ENCODE data around the gene DIAPH2. TPM values are rescaled to one million over a fixed set of nuclear protein-coding genes. Genes with fewer than 3 reads are reported as not detected.

The DIAPH2 gene
- total RNA-seq, 5 donors from 2014 or later (not counting 1 experiment from before 2014, with no cell fraction given) = 8.4 to 15.3 (median 10.8) TPM

DNA sequence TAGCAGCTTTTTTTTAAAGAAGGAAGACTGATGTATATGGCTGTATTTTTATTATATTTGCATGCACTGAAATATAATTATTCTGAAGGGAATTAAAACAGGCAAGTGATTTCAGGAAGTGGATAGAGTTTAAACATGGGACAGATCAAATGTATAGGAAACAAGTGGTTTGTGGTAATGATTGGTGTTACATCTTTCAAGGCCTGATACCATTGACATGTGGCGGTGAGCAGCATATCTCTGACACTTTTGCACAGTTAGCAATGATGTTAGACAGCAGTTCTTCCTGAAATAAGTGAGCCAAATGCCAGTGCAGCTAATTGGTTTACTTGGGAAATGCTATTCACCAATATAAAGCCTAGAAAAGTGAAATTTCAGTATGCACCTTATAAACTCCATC, 471.2 kb downstream of the DIAPH2 start:
- peak in 1 of 35 experiments; percentile 1 for DNase-seq
- H3K9me3 Mint-ChIP-seq = no peaks in the 10 kb centered on the region
- no peak overlapping the region for H3K27ac Mint-ChIP-seq
- peaks cover 3% of the 10 kb centered on the region for H3K36me3 Mint-ChIP-seq
- no peaks in the 10 kb centered on the region for H3K27me3 Mint-ChIP-seq
- Histone ChIP-seq H3K27ac (ENCODE audit: low read length) (no peak overlapping the region), H3K4me1 (ENCODE audit: control insufficient read depth in 1 of 2, extremely low read depth in 1 of 2, insufficient read depth in 2 of 2, low read length in 2 of 2) (peaks cover 0 to 4% of the 10 kb centered on the region in 2 experiments), H3K27me3 (replicated peaks in 1 of 2; ENCODE audit: control insufficient read depth in 2 of 2, extremely low read depth in 1 of 2, insufficient read depth in 2 of 2, low read length in 1 of 2) (no peaks in the 10 kb centered on the region), H3K36me3 (ENCODE audit: control insufficient read depth in 2 of 2, extremely low read depth in 1 of 2, insufficient read depth in 1 of 2, low read length in 1 of 2) (no peaks in the 10 kb centered on the region), H3K4me3 (ENCODE audit: control insufficient read depth in 1 of 2, extremely low read depth in 1 of 2, low read length in 1 of 2) (no peak overlapping the region), H3K9me3 (no peaks in the 10 kb centered on the region)
- WGBS (ENCODE audit: insufficient coverage) = no CpG with 5 or more reads among the region's 1 CpG
- no peak overlapping the region for H3K4me3 Mint-ChIP-seq
- no peak for ATAC-seq (replicated peaks in 1 of 4)
- ChIA-PET CTCF (no interaction called here), POLR2A (no interaction called here)
- peaks cover 0 to 18% (median 3%) of the 10 kb centered on the region in 3 donors for H3K4me1 Mint-ChIP-seq

- H3K36me3 ChIP-seq (ENCODE audit: control insufficient read depth in 2 of 2, extremely low read depth in 1 of 2, insufficient read depth in 1 of 2, low read length in 1 of 2) = no peaks in the 10 kb centered on the region
- no peak overlapping the region for H3K27ac Mint-ChIP-seq
- no peaks in the 10 kb centered on the region for H3K36me3 Mint-ChIP-seq
- no CpG with 5 or more reads among the region's 4 CpGs for WGBS (ENCODE audit: insufficient coverage)
- no peak for DNase-seq
- H3K27me3 Mint-ChIP-seq = no peaks in the 10 kb centered on the region
- H3K4me3 ChIP-seq (ENCODE audit: control insufficient read depth in 1 of 2, extremely low read depth in 1 of 2, low read length in 1 of 2) = no peak overlapping the region
- H3K4me3 Mint-ChIP-seq = no peak overlapping the region
- ChIA-PET CTCF (no interaction called here), POLR2A (no interaction called here)
- H3K4me1 ChIP-seq (ENCODE audit: control insufficient read depth in 1 of 2, extremely low read depth in 1 of 2, insufficient read depth in 2 of 2, low read length in 2 of 2) = peaks cover 0 to 4% of the 10 kb centered on the region in 2 experiments
- peaks cover 0 to 18% (median 3%) of the 10 kb centered on the region in 3 donors for H3K4me1 Mint-ChIP-seq
- no peaks in the 10 kb centered on the region for H3K9me3 Mint-ChIP-seq
- no peaks in the 10 kb centered on the region for H3K27me3 ChIP-seq (replicated peaks in 1 of 2; ENCODE audit: control insufficient read depth in 2 of 2, extremely low read depth in 1 of 2, insufficient read depth in 2 of 2, low read length in 1 of 2)
- no peaks in the 10 kb centered on the region for H3K9me3 ChIP-seq
- H3K27ac ChIP-seq (ENCODE audit: low read length) = no peak overlapping the region
- no peak for ATAC-seq (replicated peaks in 1 of 4)
These were observed 473.6 kb downstream of the DIAPH2 start for GRCh38 chrX:97158269-97158668.

GRCh38 chrX:97159916-97160800, 475.5 kb downstream of the DIAPH2 start:
- Histone ChIP-seq H3K27ac (ENCODE audit: low read length) (no peak overlapping the region), H3K27me3 (replicated peaks in 1 of 2; ENCODE audit: control insufficient read depth in 2 of 2, extremely low read depth in 1 of 2, insufficient read depth in 2 of 2, low read length in 1 of 2) (no peaks in the 10 kb centered on the region), H3K9me3 (no peaks in the 10 kb centered on the region), H3K4me3 (ENCODE audit: control insufficient read depth in 1 of 2, extremely low read depth in 1 of 2, low read length in 1 of 2) (no peak overlapping the region), H3K4me1 (ENCODE audit: control insufficient read depth in 1 of 2, extremely low read depth in 1 of 2, insufficient read depth in 2 of 2, low read length in 2 of 2) (peaks cover 0 to 4% of the 10 kb centered on the region in 2 experiments), H3K36me3 (ENCODE audit: control insufficient read depth in 2 of 2, extremely low read depth in 1 of 2, insufficient read depth in 1 of 2, low read length in 1 of 2) (no peaks in the 10 kb centered on the region)
- H3K36me3 Mint-ChIP-seq = peaks cover 14% of the 10 kb centered on the region
- no peak overlapping the region for H3K27ac Mint-ChIP-seq
- H3K4me3 Mint-ChIP-seq = no peak overlapping the region
- 100% methylated on average over 1 of the region's 7 CpGs for WGBS (ENCODE audit: insufficient coverage)
- POLR2A ChIA-PET = no interaction called here
- peaks cover 0 to 15% (median 3%) of the 10 kb centered on the region in 3 donors for H3K4me1 Mint-ChIP-seq
- CTCF ChIA-PET = no interaction called here
- H3K9me3 Mint-ChIP-seq = no peaks in the 10 kb centered on the region
- DNase-seq (no peak), ATAC-seq (replicated peaks in 1 of 4) (no peak)
- no peaks in the 10 kb centered on the region for H3K27me3 Mint-ChIP-seq

- peaks cover 14% of the 10 kb centered on the region for H3K36me3 Mint-ChIP-seq
- H3K27ac Mint-ChIP-seq = no peak overlapping the region
- CTCF ChIA-PET = no interaction called here
- peaks cover 0 to 2% (median 2%) of the 10 kb centered on the region in 3 donors for H3K4me1 Mint-ChIP-seq
- Histone ChIP-seq H3K27me3 (replicated peaks in 1 of 2; ENCODE audit: control insufficient read depth in 2 of 2, extremely low read depth in 1 of 2, insufficient read depth in 2 of 2, low read length in 1 of 2) (no peaks in the 10 kb centered on the region), H3K4me3 (ENCODE audit: control insufficient read depth in 1 of 2, extremely low read depth in 1 of 2, low read length in 1 of 2) (no peak overlapping the region), H3K9me3 (no peaks in the 10 kb centered on the region), H3K27ac (ENCODE audit: low read length) (no peak overlapping the region), H3K36me3 (ENCODE audit: control insufficient read depth in 2 of 2, extremely low read depth in 1 of 2, insufficient read depth in 1 of 2, low read length in 1 of 2) (no peaks in the 10 kb centered on the region), H3K4me1 (ENCODE audit: control insufficient read depth in 1 of 2, extremely low read depth in 1 of 2, insufficient read depth in 2 of 2, low read length in 2 of 2) (no peaks in the 10 kb centered on the region)
- H3K9me3 Mint-ChIP-seq = no peaks in the 10 kb centered on the region
- ATAC-seq (replicated peaks in 1 of 4) = no peak
- POLR2A ChIA-PET = no interaction called here
- DNase-seq = no peak
- no CpG with 5 or more reads among the region's 1 CpG for WGBS (ENCODE audit: insufficient coverage)
- no peaks in the 10 kb centered on the region for H3K27me3 Mint-ChIP-seq
- no peak overlapping the region for H3K4me3 Mint-ChIP-seq
These were observed 482.7 kb downstream of the DIAPH2 start for GRCh38 chrX:97167333-97167732.

- ATAC-seq (replicated peaks in 1 of 4) (no peak), DNase-seq (no peak)
- H3K4me3 Mint-ChIP-seq = no peak overlapping the region
- H3K27ac Mint-ChIP-seq = no peak overlapping the region
- WGBS (ENCODE audit: insufficient coverage) = no CpG with 5 or more reads among the region's 2 CpGs
- POLR2A ChIA-PET = no interaction called here
- Histone ChIP-seq H3K27me3 (replicated peaks in 1 of 2; ENCODE audit: control insufficient read depth in 2 of 2, extremely low read depth in 1 of 2, insufficient read depth in 2 of 2, low read length in 1 of 2) (no peaks in the 10 kb centered on the region), H3K4me3 (ENCODE audit: control insufficient read depth in 1 of 2, extremely low read depth in 1 of 2, low read length in 1 of 2) (no peak overlapping the region), H3K9me3 (no peaks in the 10 kb centered on the region), H3K36me3 (ENCODE audit: control insufficient read depth in 2 of 2, extremely low read depth in 1 of 2, insufficient read depth in 1 of 2, low read length in 1 of 2) (no peaks in the 10 kb centered on the region), H3K4me1 (ENCODE audit: control insufficient read depth in 1 of 2, extremely low read depth in 1 of 2, insufficient read depth in 2 of 2, low read length in 2 of 2) (no peaks in the 10 kb centered on the region), H3K27ac (ENCODE audit: low read length) (no peak overlapping the region)
- no peaks in the 10 kb centered on the region for H3K9me3 Mint-ChIP-seq
- H3K27me3 Mint-ChIP-seq = no peaks in the 10 kb centered on the region
- CTCF ChIA-PET = no interaction called here
- peaks cover 0 to 2% (median 2%) of the 10 kb centered on the region in 3 donors for H3K4me1 Mint-ChIP-seq
- peaks cover 12% of the 10 kb centered on the region for H3K36me3 Mint-ChIP-seq
These were observed 484.0 kb downstream of the DIAPH2 start for GRCh38 chrX:97168646-97169045.

DNA sequence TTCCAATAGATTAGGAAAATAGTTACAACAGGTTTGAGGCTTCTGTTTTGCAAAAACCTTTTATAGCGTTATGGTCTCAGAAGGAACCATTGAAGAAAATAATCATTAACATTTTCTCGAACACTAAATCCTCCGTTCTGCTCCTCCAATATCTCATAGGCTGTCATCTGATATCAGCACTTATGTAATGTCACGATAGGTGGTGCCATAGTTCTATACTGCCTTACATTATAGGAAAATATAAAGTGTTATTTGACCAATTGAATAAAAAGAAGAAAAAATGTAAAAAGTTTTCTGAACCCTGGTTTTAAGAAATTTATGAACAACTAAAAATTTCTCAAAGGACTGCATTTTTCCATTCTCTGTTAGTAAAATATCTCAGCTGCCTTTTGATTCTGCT, 490.5 kb downstream of the DIAPH2 start:
- ChIA-PET CTCF (no interaction called here), POLR2A (no interaction called here)
- DNase-seq (no peak), ATAC-seq (replicated peaks in 1 of 4) (no peak)
- Histone ChIP-seq H3K27me3 (replicated peaks in 1 of 2; ENCODE audit: control insufficient read depth in 2 of 2, extremely low read depth in 1 of 2, insufficient read depth in 2 of 2, low read length in 1 of 2) (no peaks in the 10 kb centered on the region), H3K4me1 (ENCODE audit: control insufficient read depth in 1 of 2, extremely low read depth in 1 of 2, insufficient read depth in 2 of 2, low read length in 2 of 2) (no peaks in the 10 kb centered on the region), H3K36me3 (ENCODE audit: control insufficient read depth in 2 of 2, extremely low read depth in 1 of 2, insufficient read depth in 1 of 2, low read length in 1 of 2) (no peaks in the 10 kb centered on the region), H3K4me3 (ENCODE audit: control insufficient read depth in 1 of 2, extremely low read depth in 1 of 2, low read length in 1 of 2) (no peak overlapping the region), H3K9me3 (no peaks in the 10 kb centered on the region), H3K27ac (ENCODE audit: low read length) (no peak overlapping the region)
- peaks cover 0 to 3% of the 10 kb centered on the region in 2 donors for H3K27me3 Mint-ChIP-seq
- no CpG with 5 or more reads among the region's 4 CpGs for WGBS (ENCODE audit: insufficient coverage)
- H3K9me3 Mint-ChIP-seq = peaks cover 0 to 6% (median under 1%) of the 10 kb centered on the region in 3 donors
- no peaks in the 10 kb centered on the region for H3K4me1 Mint-ChIP-seq
- H3K27ac Mint-ChIP-seq = no peak overlapping the region
- peaks cover 7% of the 10 kb centered on the region for H3K36me3 Mint-ChIP-seq
- H3K4me3 Mint-ChIP-seq = no peak overlapping the region
